ELR (cell line): ENCODE results near the gene CDH22.
A peak's percentile ranks its signal among the peaks of the same experiment; 100 is the strongest.

Experiments
- DNase-seq: peaks from one replicate; pipeline ENCODE4 v3.0.0-alpha.2; 2015; ENCODE audit warnings: low read depth

CDH22 gene

GRCh38 chr20:46139908-46140482 lies 168.3 kb downstream of the CDH22 start:
- no peak for DNase-seq

- DNase-seq: no peak
Measured at GRCh38 chr20:46139266-46139889, 168.9 kb downstream of the CDH22 start.

- no peak for DNase-seq
Measured at GRCh38 chr20:46137816-46138215, 170.5 kb downstream of the CDH22 start.

GRCh38 chr20:46135856-46136633 lies 172.3 kb downstream of the CDH22 start:
- DNase-seq: no peak

- no peak for DNase-seq
Measured at GRCh38 chr20:46134716-46135115, 173.6 kb downstream of the CDH22 start.

GRCh38 chr20:46133886-46134654 lies 174.2 kb downstream of the CDH22 start:
- DNase-seq: no peak

GRCh38 chr20:46132705-46133120 lies 175.6 kb downstream of the CDH22 start:
- peak; percentile 78 for DNase-seq

- no peak for DNase-seq
Measured at GRCh38 chr20:46131396-46131795, 176.9 kb downstream of the CDH22 start.

- DNase-seq: no peak
Measured at GRCh38 chr20:46130534-46130933, 177.8 kb downstream of the CDH22 start.

GRCh38 chr20:46129955-46130481 lies 178.3 kb downstream of the CDH22 start:
- no peak for DNase-seq

- peak; percentile 36 for DNase-seq
Measured at GRCh38 chr20:46128310-46129151, 179.8 kb downstream of the CDH22 start.

- DNase-seq: no peak
Measured at GRCh38 chr20:46127396-46128010, 180.8 kb downstream of the CDH22 start.

- DNase-seq: no peak
Measured at GRCh38 chr20:46126440-46127056, 181.8 kb downstream of the CDH22 start.
